Measurements from ENCODE around the gene MTFR1L.

GRCh38 chr1:25818569-25818968 lies 1.2 kb upstream of the MTFR1L start:
- TF ChIP-seq POLR2A (IDR thresholded peaks at IDR 0.05) (no peak), CTCF (IDR thresholded peaks at IDR 0.05) (no peak), POLR2AphosphoS5 (IDR thresholded peaks at IDR 0.05) (peak in 1 of 3 donors; percentile 5)

All from transverse colon (tissue), 4 donors.